Stimulated activated CD8-positive, alpha-beta memory T cell treated with anti-CD3 and anti-CD28 coated beads, Interleukin-4, amount 100 ng/mL, for 24 hours (primary cell): ENCODE measurements around the gene SPAG7.

Experiments
- DNase-seq: peaks from one replicate; pipeline ENCODE4 v3.0.0-alpha.2; 2020; ENCODE audit warnings: low read depth

Gene SPAG7

GRCh38 chr17:4950075-4950745 is 17.4 kb downstream of the SPAG7 start:
- no peak for DNase-seq

- DNase-seq, result peak; percentile 62
Measured at GRCh38 chr17:4949321-4950074, 18.1 kb downstream of the SPAG7 start.

- DNase-seq, result peak; percentile 66
Measured at GRCh38 chr17:4948931-4949320, 18.7 kb downstream of the SPAG7 start.

DNA sequence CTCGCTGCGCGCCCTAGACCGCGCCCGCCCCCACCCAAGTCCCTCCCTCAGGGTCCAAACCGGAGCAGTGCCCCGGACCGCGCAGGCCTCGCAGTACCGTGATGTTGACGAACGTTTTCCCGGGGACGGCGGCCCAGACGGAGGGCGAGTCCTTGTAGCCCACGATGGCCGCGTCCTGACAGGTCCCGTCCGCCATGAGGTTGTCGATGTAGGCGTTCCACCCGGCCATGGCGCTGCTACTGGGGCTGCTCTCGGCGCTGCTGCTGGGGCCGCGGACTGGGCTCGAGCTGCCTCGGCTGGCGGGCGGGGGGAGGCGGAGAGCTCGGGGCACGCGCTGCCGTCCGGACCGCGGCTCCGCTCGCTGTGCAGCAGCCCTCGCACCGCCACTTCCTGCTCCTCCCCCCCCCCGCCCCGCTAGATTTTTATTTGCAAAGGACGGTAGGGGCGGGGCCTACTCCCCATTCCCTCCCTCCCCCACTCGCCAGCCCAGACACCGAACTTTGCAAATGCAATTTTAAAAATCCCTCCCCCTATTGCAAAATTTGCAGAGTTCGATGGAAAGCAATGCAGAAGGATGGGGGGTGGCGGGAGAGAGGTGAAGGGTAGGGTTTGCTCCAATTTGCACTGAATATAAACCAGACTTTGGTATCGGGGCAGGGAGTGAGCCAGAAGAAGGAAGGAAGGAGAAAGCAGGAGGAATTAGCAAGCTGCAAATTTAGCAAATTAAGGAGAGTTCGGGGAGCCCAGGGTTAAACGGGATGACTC is 19.3 kb downstream of the SPAG7 start, which contains the start of gene PFN1:
TSS of gene PFN1 (minus strand) at position 365 of the 765 bp plus-strand sequence. CDS start at position 229, 136 bp downstream.
- DNase-seq, result peak; percentile 87

DNA sequence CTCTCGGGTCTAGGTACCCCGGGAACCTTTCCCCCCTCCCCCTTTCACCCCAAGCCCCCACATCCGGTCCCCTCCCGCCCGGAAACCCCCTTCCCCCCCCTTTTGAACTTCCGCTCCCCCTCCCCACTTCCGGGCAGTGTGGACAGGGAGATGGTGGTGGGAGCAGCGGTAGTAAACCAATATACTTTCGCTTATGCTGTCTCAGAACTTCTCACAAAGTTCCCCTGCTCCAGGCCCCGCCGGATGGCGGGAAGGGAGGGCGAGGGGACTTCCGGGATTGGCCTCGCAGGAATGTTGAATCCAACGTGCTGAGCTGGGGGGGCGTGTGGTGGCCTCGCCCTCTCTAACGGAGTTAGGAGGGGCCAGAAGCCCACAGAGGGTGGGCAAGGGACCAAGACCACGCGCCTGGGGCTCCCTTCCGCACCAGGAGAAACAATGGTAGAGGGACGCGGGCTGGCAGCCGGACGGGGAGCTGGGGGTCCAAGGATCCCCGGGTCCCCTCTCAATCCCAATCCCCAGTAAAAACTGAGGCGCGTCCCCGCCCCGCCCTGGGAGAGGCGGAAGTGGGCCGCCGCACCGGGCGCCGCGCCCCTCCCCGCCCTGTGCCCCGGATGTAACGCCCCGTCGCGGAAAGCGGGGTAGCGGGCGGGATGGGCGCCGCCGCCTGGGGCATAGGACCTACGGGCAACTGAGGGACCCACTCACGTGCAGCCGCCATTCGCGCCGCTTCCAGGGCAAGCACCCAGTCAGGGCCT is 20.0 kb downstream of the SPAG7 start:
- DNase-seq, result no peak

DNA sequence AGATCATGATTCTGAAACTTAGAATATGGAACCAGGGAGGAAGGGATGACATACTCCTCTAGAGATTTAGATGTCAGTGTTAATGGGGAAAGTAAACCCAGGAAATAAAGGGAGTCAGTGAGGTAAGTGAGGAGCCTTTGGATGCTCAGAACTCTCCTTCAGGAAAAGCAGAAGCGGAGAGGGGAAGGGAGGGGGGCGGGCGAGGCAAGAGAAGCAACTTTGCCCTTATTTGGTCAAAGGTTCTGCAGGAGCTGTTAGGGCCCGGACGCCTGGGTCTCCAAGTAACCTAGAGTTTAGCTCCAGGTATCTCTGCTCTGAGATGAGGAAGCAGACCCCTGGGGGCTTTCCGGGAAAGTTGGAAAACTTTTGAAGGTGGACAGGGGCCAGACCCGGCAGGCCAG is 20.6 kb downstream of the SPAG7 start:
- DNase-seq, result no peak

DNA sequence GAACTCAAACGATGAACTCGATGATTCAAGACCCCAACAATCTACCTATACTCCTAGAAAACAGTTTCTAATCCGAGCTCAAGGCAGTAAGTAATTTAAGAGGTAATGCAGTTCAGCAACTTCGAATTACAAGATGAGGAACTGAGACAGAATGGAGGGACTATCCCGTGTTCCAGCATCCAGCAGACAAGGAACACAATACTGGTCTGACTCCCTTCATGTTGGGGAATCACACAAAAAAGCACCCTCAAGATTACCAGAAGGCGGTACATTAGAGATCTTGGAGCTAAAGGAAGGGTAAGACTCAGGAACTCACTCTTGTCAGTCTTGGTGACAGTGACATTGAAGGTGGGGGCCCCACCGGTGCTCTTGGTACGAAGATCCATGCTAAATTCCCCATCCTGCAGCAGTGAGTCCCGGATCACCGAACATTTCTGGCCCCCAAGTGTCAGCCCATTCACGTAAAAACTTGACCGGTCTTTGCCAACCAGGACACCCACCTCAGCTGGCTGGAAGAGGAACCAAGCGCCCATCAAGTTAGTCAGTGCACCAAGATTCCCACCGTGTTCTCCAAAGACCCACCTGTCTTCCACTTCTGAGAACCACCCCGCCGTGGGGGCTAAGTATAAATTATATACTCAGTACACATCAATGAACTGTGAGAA is 21.2 kb downstream of the SPAG7 start:
- DNase-seq, result no peak

DNA sequence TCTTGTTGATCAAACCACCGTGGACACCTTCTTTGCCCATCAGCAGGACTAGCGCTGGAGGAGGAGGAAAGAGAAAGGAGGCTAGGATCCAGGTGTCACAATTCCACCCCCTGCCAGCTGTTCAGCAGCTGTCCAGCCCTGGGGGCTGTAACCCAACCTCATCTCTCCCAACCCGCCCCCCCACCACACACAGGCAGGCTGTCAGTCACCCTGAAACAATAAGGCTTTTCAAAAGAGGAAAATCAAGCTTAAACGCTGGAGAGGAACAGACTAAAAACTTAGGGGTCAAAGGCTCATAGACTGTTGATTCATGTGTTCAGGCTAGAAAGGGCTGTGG is 21.7 kb downstream of the SPAG7 start:
- no peak for DNase-seq

DNA sequence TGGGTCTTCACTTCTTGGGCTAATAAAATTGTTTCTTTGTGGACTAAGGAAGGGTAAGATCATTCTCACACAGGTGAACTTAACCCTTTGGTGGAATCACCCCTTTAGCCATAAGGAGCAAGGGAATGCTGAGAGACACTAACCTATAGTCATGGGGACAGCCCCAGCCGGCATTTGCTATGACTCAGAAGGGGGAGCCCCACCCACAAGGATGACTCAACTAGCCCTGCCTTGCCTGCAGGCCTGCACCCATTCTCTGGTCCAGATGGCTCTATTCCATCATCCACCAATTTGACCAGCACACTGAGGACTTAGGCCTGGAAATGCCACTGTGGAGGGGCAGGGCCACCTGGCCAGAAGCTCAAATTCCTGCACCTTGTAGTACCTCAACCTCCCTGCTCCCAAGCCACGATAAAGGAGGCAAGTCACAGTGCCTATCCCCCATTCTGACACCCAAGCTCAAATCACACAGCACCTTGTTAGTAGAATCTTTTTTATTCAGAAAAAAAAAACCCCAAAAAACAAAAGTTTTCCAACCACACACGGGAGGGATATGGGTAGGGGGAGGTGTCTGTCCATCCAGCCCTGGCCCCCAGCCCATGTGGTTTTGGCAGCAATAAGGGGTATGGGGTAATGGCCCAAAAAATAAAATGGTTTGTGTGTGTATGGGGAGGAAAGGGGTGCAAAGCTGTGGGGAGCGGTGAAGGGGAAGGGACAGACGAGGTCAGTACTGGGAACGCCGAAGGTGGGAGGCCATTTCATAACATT is 22.3 kb downstream of the SPAG7 start:
- peak; percentile 76 for DNase-seq

DNA sequence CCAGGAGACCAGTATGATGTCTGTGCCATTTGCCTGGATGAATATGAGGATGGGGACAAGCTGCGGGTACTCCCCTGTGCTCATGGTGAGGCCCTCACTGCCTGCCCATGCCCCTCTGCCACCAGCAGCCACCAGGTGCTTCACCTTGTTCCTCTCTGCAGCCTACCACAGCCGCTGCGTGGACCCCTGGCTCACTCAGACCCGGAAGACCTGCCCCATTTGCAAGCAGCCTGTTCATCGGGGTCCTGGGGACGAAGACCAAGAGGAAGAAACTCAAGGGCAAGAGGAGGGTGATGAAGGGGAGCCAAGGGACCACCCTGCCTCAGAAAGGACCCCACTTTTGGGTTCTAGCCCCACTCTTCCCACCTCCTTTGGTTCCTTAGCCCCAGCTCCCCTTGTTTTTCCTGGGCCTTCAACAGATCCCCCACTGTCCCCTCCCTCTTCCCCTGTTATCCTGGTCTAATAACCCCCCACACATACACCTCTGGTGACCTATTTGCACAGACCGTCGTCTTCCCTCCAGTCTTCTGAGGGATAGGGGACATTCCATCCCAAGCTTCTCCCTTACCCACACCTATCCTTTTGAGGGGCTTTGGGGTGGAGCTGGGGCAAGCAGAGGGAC is 23.0 kb downstream of the SPAG7 start:
- no peak for DNase-seq

DNA sequence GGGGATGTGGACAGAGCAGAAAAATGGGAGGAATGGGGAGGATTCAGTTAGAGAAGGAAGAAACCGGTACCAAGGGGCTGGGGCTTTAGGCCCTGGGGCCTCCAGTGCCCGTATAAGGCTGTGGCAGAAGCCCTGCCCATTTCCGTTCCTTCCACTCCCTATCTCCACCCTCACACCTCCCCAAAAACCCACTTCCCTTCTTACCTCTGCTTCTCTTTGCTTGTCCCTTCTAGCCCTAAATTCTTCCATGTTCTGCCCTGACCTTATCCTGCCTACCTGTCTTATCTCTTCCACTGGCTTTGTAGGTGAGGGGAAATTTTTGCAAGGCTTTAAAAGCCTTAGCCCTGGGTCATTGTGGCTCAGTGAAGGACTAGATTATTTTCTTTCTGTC is 23.5 kb downstream of the SPAG7 start:
- DNase-seq, result no peak

DNA sequence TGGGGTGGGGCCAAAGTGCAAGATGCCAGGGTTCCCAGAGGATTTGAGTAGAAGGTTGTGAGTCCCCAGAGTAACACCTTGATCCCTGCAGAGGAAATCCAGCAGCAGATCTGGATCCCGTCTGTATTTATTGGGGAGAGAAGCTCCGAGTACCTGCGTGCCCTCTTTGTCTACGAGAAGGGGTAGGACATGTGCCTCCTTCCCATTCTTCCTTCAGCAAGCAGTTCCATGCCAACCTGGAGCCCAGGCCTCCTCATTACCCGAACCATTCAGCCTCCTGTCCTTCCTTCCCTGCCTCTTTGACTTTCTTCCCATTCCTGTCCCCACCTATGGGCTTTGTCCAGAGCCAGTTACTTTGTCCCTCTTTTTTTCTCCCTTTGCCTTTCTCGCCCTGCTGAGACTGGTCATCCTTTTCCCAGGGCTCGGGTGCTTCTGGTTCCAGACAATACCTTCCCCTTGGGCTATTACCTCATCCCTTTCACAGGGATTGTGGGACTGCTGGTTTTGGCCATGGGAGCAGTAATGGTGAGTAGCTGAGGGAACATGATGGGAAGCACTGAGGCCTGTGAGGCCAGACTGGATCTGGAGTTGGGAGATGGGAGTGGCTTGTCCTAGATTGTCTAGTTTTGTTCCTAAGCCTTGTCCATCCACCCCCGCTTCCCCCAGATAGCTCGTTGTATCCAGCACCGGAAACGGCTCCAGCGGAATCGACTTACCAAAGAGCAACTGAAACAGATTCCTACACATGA is 24.7 kb downstream of the SPAG7 start:
- no peak for DNase-seq

GRCh38 chr17:4941319-4941610 is 26.4 kb downstream of the SPAG7 start:
- no peak for DNase-seq

DNA sequence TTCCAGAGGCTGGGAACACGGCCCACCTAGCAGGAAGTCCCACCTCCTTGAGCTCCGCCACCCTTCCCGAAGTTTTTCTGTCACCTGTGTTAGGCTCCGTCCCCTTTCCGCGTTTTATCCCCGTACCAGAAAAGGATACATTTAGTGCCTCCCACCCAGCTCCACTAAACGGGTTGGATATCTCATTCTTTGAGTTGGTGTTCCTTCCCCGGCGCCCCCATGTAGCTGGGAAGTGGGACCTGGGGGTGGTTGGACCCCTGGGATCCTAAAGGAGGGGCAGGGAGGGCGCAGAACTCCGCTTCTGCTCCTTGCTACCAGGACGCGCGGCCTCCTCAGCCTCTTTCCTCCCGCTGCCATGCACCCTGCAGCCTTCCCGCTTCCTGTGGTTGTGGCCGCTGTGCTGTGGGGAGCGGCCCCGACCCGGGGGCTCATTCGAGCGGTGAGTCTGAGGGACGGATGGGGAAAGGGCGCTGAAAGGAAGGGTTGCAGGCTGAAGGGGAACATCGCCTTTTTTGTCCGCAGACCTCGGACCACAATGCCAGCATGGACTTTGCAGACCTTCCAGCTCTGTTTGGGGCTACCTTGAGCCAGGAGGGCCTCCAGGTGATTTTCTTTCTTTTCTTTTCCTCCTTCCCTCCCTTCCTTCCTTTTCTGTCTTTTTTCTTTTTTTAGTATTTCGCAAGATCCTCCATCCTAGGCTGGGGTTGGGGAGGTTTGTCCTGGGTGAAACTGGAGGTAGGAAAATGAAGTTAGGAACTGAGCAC is 26.9 kb downstream of the SPAG7 start:
- DNase-seq, result no peak

DNA sequence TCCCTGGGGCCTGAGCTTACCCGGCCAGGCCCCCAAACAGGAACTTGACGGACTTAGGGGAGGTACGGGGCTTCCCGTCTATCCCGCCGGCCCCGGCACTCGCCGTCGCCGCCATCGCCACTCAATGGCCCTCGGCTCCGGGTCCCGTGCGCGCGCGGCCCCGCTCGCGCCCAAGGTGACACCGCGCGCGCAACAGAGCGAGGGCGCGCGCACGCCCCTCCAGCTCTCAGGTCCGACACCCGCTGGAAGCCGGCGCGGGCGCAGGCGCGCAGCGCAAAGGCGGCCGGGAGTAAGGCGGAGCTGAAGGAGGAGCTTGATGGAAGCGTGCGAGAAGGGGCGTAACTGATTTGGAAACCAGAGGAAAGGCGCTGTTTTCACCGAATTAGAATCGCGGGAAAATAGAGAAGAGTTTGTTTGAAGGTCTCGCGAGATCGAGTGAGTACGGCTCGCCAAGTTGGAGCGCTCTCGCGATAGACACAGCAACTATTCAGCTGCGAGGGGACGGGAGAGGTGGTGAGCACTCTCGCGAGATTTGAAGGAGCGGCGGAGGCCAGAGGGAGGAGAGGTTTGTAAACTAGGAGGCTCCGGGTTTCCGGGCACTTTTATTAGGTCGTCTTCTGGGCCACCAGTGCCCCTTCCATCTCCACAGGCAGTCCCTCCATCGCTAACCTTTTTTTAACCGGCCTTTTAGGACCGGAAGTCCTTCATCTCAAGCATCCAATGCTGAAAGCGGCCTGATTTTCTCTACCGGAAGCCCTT is 27.6 kb downstream of the SPAG7 start, which contains the start of the genes RNF167 and SLC25A11:
TSS of gene RNF167 (plus strand) at position 473 of the 759 bp plus-strand sequence. CDS start 642 bp downstream, outside the sequence.
TSS of gene SLC25A11 (minus strand) at position 251 of the 759 bp plus-strand sequence. CDS start at position 115, 136 bp downstream.
- DNase-seq, result peak; percentile 91

DNA sequence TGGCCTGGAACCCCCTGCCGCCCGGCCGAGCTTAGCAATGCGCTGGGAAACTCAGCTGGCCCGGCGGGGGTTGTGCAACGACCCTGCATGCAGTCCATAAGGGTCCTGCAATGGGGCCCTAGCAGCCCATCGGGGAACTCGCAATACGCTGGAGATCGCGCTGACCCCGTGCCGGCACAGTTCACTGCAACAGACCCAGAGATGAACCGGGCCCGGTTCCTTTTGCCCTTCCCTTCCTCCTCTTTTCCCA is 28.1 kb downstream of the SPAG7 start:
- no peak for DNase-seq

DNA sequence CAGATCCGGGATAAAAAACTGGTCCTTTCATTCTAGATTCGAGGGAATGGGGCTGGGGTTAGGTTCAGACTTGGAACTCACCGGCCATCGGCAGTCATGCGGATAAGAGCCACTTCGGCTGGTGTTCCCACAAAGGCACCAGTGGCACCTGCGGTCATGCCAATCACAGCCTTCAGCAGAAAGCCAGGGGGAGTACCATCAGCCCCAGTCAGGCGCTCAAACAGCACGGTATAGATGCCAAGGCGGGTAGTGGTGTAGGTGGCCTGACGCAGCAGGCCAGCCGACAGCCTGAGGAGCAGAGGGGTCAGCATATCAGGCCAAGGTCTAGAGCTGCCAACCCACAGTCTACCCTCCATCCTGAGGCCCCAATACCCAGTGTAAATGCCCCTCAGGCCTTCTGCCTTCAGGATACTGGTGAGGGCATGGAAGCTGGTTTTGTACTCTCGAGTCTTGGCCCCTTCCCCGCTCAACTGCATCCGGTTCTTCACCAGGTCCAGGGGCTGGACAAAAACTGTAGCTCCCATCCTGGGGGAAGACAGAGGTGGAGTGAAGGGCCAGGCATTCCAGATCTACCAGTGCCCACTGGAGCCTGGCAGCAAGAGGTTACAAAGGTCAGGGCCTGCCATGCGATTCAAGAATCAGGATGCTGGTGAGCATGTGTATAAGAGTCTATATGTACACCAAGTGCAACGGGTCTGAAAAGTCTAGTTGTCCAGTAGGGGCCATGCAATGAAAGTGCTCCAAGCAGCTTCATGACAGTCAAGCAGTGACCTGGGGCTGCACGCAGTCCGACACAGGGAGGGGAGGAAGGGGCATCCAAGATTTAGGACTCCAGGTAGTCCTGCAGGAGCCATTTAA is 28.7 kb downstream of the SPAG7 start:
- no peak for DNase-seq
